Measurements from ENCODE around the gene ERVH48-1. TPM values are rescaled to one million over a fixed set of nuclear protein-coding genes. Genes with fewer than 3 reads are reported as not detected.
"Not testable (repeated sequence)": the region's sequence is repeated elsewhere in the genome, so short reads cannot be mapped to it uniquely, and the experiment has no call there.

The ERVH48-1 gene
- total RNA-seq: under 1 TPM; 0.23 to 0.32 TPM

- no peak within 1 kb of the TSS for H3K4me3 Mint-ChIP-seq
- no peak for DNase-seq
- peak within 1 kb of the TSS; percentile 54 for H3K27ac Mint-ChIP-seq
These were observed at the start of gene ERVH48-1 for GRCh38 chr21:42925114-42925926. Gene ERVH48-1 (minus strand): TSS chr21:42925630. CDS start chr21:42919006, 6,624 bp downstream.

GRCh38 chr21:42973991-42974831, 48.8 kb upstream of the ERVH48-1 start, which contains the start of gene PKNOX1:
Gene PKNOX1 (plus strand): TSS chr21:42974562. CDS start chr21:43004382, 29,820 bp downstream.
- no peaks in the 10 kb centered on the region for H3K27me3 Mint-ChIP-seq
- H3K27ac Mint-ChIP-seq: peak within 1 kb of the TSS; percentile 93
- H3K4me1 Mint-ChIP-seq: peaks cover 27% of the 10 kb centered on the region
- H3K9me3 Mint-ChIP-seq: no peaks in the 10 kb centered on the region
- DNase-seq: peak; percentile 100
- H3K36me3 Mint-ChIP-seq: peaks cover 25% of the 10 kb centered on the region
- H3K4me3 Mint-ChIP-seq: peak within 1 kb of the TSS; percentile 86

More at GRCh38 chr21:42925114-42925926, at the start of gene ERVH48-1:
- H3K27me3 Mint-ChIP-seq: no peaks in the 10 kb centered on the region
- no peaks in the 10 kb centered on the region for H3K36me3 Mint-ChIP-seq
- H3K9me3 Mint-ChIP-seq: no peaks in the 10 kb centered on the region
- peaks cover 14% of the 10 kb centered on the region for H3K4me1 Mint-ChIP-seq

- H3K4me3 Mint-ChIP-seq: peak overlapping the region; percentile 59
- H3K27ac Mint-ChIP-seq: peak overlapping the region; percentile 87
- H3K36me3 Mint-ChIP-seq: peaks cover 19% of the 10 kb centered on the region
- H3K4me1 Mint-ChIP-seq: peaks cover 27% of the 10 kb centered on the region
- DNase-seq: no peak
- no peaks in the 10 kb centered on the region for H3K27me3 Mint-ChIP-seq
- H3K9me3 Mint-ChIP-seq: no peaks in the 10 kb centered on the region
These were observed 48.0 kb upstream of the ERVH48-1 start for GRCh38 chr21:42973309-42973990.

- H3K27me3 Mint-ChIP-seq: no peaks in the 10 kb centered on the region
- H3K36me3 Mint-ChIP-seq: peaks cover 8% of the 10 kb centered on the region
- DNase-seq: no peak
- peaks cover 14% of the 10 kb centered on the region for H3K4me1 Mint-ChIP-seq
- no peak overlapping the region for H3K4me3 Mint-ChIP-seq
- H3K9me3 Mint-ChIP-seq: no peaks in the 10 kb centered on the region
- H3K27ac Mint-ChIP-seq: no peak overlapping the region
These were observed 46.5 kb upstream of the ERVH48-1 start for GRCh38 chr21:42971897-42972275.

GRCh38 chr21:42970946-42971653, 45.7 kb upstream of the ERVH48-1 start:
- Mint-ChIP-seq H3K27ac (no peak overlapping the region), H3K4me1 (peaks cover 6% of the 10 kb centered on the region), H3K36me3 (no peaks in the 10 kb centered on the region)

GRCh38 chr21:42969193-42969600, 43.8 kb upstream of the ERVH48-1 start:
- Mint-ChIP-seq H3K4me1 (peaks cover 4% of the 10 kb centered on the region), H3K9me3 (no peaks in the 10 kb centered on the region), H3K4me3 (no peak overlapping the region), H3K27ac (no peak overlapping the region), H3K36me3 (no peaks in the 10 kb centered on the region), H3K27me3 (no peaks in the 10 kb centered on the region)
- no peak for DNase-seq

More at GRCh38 chr21:42970946-42971653, 45.7 kb upstream of the ERVH48-1 start:
- Mint-ChIP-seq H3K9me3 (no peaks in the 10 kb centered on the region), H3K27me3 (no peaks in the 10 kb centered on the region), H3K4me3 (no peak overlapping the region)
- DNase-seq: no peak

GRCh38 chr21:42967616-42968015, 42.2 kb upstream of the ERVH48-1 start:
- DNase-seq, H3K27me3 Mint-ChIP-seq, H3K4me3 Mint-ChIP-seq, H3K36me3 Mint-ChIP-seq, H3K9me3 Mint-ChIP-seq, H3K27ac Mint-ChIP-seq, H3K4me1 Mint-ChIP-seq: not testable (repeated sequence)

- H3K4me1 Mint-ChIP-seq: no peaks in the 10 kb centered on the region
- no peaks in the 10 kb centered on the region for H3K9me3 Mint-ChIP-seq
- no peak overlapping the region for H3K4me3 Mint-ChIP-seq
- H3K27ac Mint-ChIP-seq: no peak overlapping the region
- DNase-seq: no peak
- no peaks in the 10 kb centered on the region for H3K36me3 Mint-ChIP-seq
- H3K27me3 Mint-ChIP-seq: no peaks in the 10 kb centered on the region
These were observed 39.8 kb upstream of the ERVH48-1 start for GRCh38 chr21:42965211-42965560.

- no peak overlapping the region for H3K27ac Mint-ChIP-seq
- no peaks in the 10 kb centered on the region for H3K36me3 Mint-ChIP-seq
- H3K4me1 Mint-ChIP-seq: no peaks in the 10 kb centered on the region
- no peaks in the 10 kb centered on the region for H3K9me3 Mint-ChIP-seq
- no peak overlapping the region for H3K4me3 Mint-ChIP-seq
- DNase-seq: no peak
- H3K27me3 Mint-ChIP-seq: no peaks in the 10 kb centered on the region
These were observed 39.2 kb upstream of the ERVH48-1 start for GRCh38 chr21:42964546-42965210.

- H3K4me1 Mint-ChIP-seq: no peaks in the 10 kb centered on the region
- H3K4me3 Mint-ChIP-seq: no peak overlapping the region
- H3K27ac Mint-ChIP-seq: no peak overlapping the region
- H3K36me3 Mint-ChIP-seq: no peaks in the 10 kb centered on the region
- no peaks in the 10 kb centered on the region for H3K27me3 Mint-ChIP-seq
- H3K9me3 Mint-ChIP-seq: no peaks in the 10 kb centered on the region
- no peak for DNase-seq
These were observed 38.7 kb upstream of the ERVH48-1 start for GRCh38 chr21:42964086-42964485.

GRCh38 chr21:42962380-42963007, 37.1 kb upstream of the ERVH48-1 start:
- Mint-ChIP-seq H3K4me1 (no peaks in the 10 kb centered on the region), H3K36me3 (no peaks in the 10 kb centered on the region), H3K27ac (no peak overlapping the region), H3K27me3 (no peaks in the 10 kb centered on the region), H3K9me3 (no peaks in the 10 kb centered on the region), H3K4me3 (no peak overlapping the region)
- no peak for DNase-seq

- no peaks in the 10 kb centered on the region for H3K4me1 Mint-ChIP-seq
- no peaks in the 10 kb centered on the region for H3K27me3 Mint-ChIP-seq
- H3K4me3 Mint-ChIP-seq: no peak overlapping the region
- H3K36me3 Mint-ChIP-seq: no peaks in the 10 kb centered on the region
- no peak for DNase-seq
- H3K9me3 Mint-ChIP-seq: no peaks in the 10 kb centered on the region
- H3K27ac Mint-ChIP-seq: no peak overlapping the region
These were observed 34.3 kb upstream of the ERVH48-1 start for GRCh38 chr21:42959728-42960127.

GRCh38 chr21:42958122-42958521, 32.7 kb upstream of the ERVH48-1 start:
- H3K36me3 Mint-ChIP-seq, H3K4me1 Mint-ChIP-seq: not testable (repeated sequence)

More at GRCh38 chr21:42958122-42958521, 32.7 kb upstream of the ERVH48-1 start:
- H3K4me3 Mint-ChIP-seq, DNase-seq, H3K27me3 Mint-ChIP-seq, H3K27ac Mint-ChIP-seq, H3K9me3 Mint-ChIP-seq: not testable (repeated sequence)
